Panc1 (cell line): ENCODE data around the gene STAT5A. TPM values are rescaled to one million over a fixed set of nuclear protein-coding genes. Genes with fewer than 3 reads are reported as not detected.
A peak's percentile ranks its signal among the peaks of the same experiment; 100 is the strongest.

Experiments
- ATAC-seq: fragments of 200-7000 bp; cut with Tn5 transposase; 2 replicates; pipeline ENCODE4 v1.9.1; 2020; ENCODE audit warnings: mild to moderate bottlenecking, moderate library complexity
- BruUV-seq: library from RNA; stranded (reverse); fragments of 400-500 nt; replicated peaks from 2 replicates; lab custom pipeline; 2021; lab: Mats Ljungman, UMichigan
- CTCF ChIA-PET: fragments of 300-600 bp; sonication (Branson Sonifier 250); formaldehyde crosslinking; loops from one replicate; lab custom pipeline; 2022; ENCODE audit warnings: antibody characterized with exemption; lab: Charles Lee
- POLR2A ChIA-PET: fragments of 300-600 bp; sonication (Branson Sonifier 250); formaldehyde crosslinking; loops from one replicate; lab custom pipeline; 2022; ENCODE audit warnings: antibody characterized with exemption; lab: Charles Lee
- DNase-seq: peaks from one replicate; pipeline ENCODE4 v3.0.0-alpha.2; 2010; ENCODE audit warnings: low read depth, low spot score
- H3K27ac ChIP-seq: 2 replicates; pipeline ENCODE4 v1.5.1; 2011; ENCODE audit warnings: mild to moderate bottlenecking, low read length, inconsistent platforms
- H3K27me3 ChIP-seq: fragments of 200-500 bp; sonication (Bioruptor generic); 2 replicates; pipeline ENCODE4 v1.6.0; 2014; ENCODE audit warnings: low read length, inconsistent platforms; ENCODE audit not compliant: control insufficient read depth, insufficient read depth
- H3K36me3 ChIP-seq: fragments of 200-500 bp; sonication (Bioruptor generic); 2 replicates; pipeline ENCODE4 v1.5.1; 2014; ENCODE audit warnings: inconsistent platforms, mild to moderate bottlenecking, low read length, moderate library complexity; ENCODE audit not compliant: control insufficient read depth, insufficient read depth
- H3K4me1 ChIP-seq: 2 replicates; pipeline ENCODE4 v1.5.1; 2011; ENCODE audit warnings: inconsistent platforms, mild to moderate bottlenecking, low read length, moderate library complexity; ENCODE audit not compliant: control insufficient read depth, insufficient read depth
- H3K4me3 ChIP-seq, 2 experiments: 2 replicates each; pipeline ENCODE4 v1.5.1; 2011 to 2012; ENCODE audit warnings: low read depth in 2 of 2, low read length in 2 of 2, mild to moderate bottlenecking in 2 of 2, inconsistent platforms in 1 of 2, moderate library complexity in 1 of 2
- H3K9me3 ChIP-seq: fragments of 200-500 bp; sonication (Bioruptor generic); 2 replicates; pipeline ENCODE4 v1.5.1; 2014; ENCODE audit warnings: low read depth, mild to moderate bottlenecking, inconsistent platforms, low read length, moderate library complexity; ENCODE audit not compliant: control insufficient read depth, insufficient read depth
- POLR2AphosphoS5 ChIP-seq: IDR thresholded peaks from 2 replicates; pipeline ENCODE4 v1.6.1; 2012; ENCODE audit warnings: mild to moderate bottlenecking, low read depth, low read length, moderate library complexity
- SIN3A ChIP-seq: IDR thresholded peaks from 2 replicates; pipeline ENCODE4 v1.6.1; 2012; ENCODE audit warnings: low read depth, mild to moderate bottlenecking, low read length, moderate library complexity, borderline replicate concordance; ENCODE audit not compliant: insufficient read depth
- TCF7L2 ChIP-seq: IDR thresholded peaks from 2 replicates; pipeline ENCODE4 v1.6.1; 2011; ENCODE audit warnings: mild to moderate bottlenecking, low read depth, low read length, inconsistent platforms
- in situ Hi-C: cut with HindIII; loops from 2 replicates; pipeline ENCODE4 v1.10.0; 2016; ENCODE audit warnings: low sequenced_read_pairs, low pct_unique_long_range_greater_than_20kb
- intact Hi-C: fragments of 100-400 bp; cut with micrococcal nuclease; formaldehyde crosslinking; loops from one replicate; pipeline ENCODE4 v1.10.0; 2022; ENCODE audit not compliant: unreplicated experiment
- total RNA-seq: library from RNA; stranded (reverse); gene quantifications from one replicate; pipeline ENCODE4 v1.2.1, GENCODE V29; 2021; ENCODE audit not compliant: unreplicated experiment
- TF ChIP-seq, protein P1 (sequence below), 2 experiments: IDR thresholded peaks; 2 replicates each; pipeline ENCODE4 v1.6.1; 2011 to 2012; ENCODE audit warnings: low read depth in 2 of 2, control low read depth in 1 of 2, low read length in 1 of 2, mild to moderate bottlenecking in 1 of 2, moderate library complexity in 1 of 2; ENCODE audit not compliant: insufficient read depth in 1 of 2
- TF ChIP-seq, protein P2 (sequence below): fragments of 450-650 bp; IDR thresholded peaks from 2 replicates; pipeline ENCODE4 v1.5.1; 2017; ENCODE audit warnings: mild to moderate bottlenecking

STAT5A gene
- total RNA-seq, 1 experiment from 2014 or later, result 26.7 TPM

DNA sequence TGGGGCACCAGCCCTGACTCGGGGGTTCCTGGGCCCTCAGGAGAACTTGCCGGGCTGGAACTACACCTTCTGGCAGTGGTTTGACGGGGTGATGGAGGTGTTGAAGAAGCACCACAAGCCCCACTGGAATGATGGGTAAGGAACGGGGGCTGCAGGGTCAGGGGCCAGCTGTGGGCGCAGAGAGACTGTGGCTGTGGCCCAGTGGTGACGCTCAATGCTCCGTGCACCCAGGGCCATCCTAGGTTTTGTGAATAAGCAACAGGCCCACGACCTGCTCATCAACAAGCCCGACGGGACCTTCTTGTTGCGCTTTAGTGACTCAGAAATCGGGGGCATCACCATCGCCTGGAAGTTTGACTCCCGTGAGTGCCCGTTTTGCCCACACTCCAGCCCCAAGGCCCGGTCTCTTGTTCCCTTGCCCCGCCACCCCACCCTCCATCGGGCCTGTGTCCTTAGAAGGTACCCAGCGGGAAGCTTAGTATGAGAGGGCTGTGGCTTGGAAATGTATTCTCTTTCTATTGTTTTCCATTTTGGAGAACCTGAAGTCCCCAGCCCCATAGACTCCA is 19.1 kb downstream of the STAT5A start:
- POLR2A ChIA-PET, result no interaction called here
- CTCF ChIA-PET, result no interaction called here
- intact Hi-C loops (no loop called here), in situ Hi-C loops (no loop called here)
- Histone ChIP-seq H3K4me1 (peaks cover 14% of the 10 kb centered on the region), H3K27ac (peak overlapping the region; percentile 29; the same call in 1 of the 2 replicates), H3K27me3 (no peaks in the 10 kb centered on the region), H3K9me3 (no peaks in the 10 kb centered on the region), H3K36me3 (no peaks in the 10 kb centered on the region), H3K4me3 (no peak overlapping the region)
- DNase-seq (no peak), ATAC-seq (no peak)
- BruUV-seq, result no TSS peak
- no peak for TF ChIP-seq SIN3A
- TF ChIP-seq, protein P1, sequence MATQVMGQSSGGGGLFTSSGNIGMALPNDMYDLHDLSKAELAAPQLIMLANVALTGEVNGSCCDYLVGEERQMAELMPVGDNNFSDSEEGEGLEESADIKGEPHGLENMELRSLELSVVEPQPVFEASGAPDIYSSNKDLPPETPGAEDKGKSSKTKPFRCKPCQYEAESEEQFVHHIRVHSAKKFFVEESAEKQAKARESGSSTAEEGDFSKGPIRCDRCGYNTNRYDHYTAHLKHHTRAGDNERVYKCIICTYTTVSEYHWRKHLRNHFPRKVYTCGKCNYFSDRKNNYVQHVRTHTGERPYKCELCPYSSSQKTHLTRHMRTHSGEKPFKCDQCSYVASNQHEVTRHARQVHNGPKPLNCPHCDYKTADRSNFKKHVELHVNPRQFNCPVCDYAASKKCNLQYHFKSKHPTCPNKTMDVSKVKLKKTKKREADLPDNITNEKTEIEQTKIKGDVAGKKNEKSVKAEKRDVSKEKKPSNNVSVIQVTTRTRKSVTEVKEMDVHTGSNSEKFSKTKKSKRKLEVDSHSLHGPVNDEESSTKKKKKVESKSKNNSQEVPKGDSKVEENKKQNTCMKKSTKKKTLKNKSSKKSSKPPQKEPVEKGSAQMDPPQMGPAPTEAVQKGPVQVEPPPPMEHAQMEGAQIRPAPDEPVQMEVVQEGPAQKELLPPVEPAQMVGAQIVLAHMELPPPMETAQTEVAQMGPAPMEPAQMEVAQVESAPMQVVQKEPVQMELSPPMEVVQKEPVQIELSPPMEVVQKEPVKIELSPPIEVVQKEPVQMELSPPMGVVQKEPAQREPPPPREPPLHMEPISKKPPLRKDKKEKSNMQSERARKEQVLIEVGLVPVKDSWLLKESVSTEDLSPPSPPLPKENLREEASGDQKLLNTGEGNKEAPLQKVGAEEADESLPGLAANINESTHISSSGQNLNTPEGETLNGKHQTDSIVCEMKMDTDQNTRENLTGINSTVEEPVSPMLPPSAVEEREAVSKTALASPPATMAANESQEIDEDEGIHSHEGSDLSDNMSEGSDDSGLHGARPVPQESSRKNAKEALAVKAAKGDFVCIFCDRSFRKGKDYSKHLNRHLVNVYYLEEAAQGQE (IDR thresholded peaks at IDR 0.05; ENCODE audit: insufficient read depth in 1 of 2, low read depth in 2 of 2, low read length in 1 of 2), result no peak
- no peak for TF ChIP-seq TCF7L2
- TF ChIP-seq, protein P2, sequence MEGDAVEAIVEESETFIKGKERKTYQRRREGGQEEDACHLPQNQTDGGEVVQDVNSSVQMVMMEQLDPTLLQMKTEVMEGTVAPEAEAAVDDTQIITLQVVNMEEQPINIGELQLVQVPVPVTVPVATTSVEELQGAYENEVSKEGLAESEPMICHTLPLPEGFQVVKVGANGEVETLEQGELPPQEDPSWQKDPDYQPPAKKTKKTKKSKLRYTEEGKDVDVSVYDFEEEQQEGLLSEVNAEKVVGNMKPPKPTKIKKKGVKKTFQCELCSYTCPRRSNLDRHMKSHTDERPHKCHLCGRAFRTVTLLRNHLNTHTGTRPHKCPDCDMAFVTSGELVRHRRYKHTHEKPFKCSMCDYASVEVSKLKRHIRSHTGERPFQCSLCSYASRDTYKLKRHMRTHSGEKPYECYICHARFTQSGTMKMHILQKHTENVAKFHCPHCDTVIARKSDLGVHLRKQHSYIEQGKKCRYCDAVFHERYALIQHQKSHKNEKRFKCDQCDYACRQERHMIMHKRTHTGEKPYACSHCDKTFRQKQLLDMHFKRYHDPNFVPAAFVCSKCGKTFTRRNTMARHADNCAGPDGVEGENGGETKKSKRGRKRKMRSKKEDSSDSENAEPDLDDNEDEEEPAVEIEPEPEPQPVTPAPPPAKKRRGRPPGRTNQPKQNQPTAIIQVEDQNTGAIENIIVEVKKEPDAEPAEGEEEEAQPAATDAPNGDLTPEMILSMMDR, result no peak
- TF ChIP-seq POLR2AphosphoS5, result no peak

DNA sequence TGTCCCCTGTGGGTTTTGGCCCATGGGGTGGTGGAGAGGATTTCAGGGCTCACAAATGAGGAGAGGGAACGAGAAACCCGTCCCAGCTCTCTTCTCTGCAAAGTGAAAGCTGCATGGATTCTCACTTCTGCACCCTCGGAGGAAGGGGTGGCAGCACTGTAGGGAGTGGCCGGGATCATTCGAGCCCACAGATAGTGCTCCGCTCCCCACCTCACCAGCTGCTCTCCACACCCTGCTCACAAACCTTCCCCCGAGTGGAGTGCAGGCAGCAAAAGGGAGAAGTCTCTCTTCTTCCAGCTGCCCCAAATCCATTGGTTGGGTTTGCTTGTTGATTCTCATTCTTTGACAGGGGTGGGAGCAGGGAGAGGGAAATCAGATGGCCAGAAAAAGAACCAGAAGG is 20.1 kb downstream of the STAT5A start:
- ChIA-PET POLR2A (no interaction called here), CTCF (interaction anchor here (1.4 kb wide), 1 partner anchor 86 kb away, joined by 4 read pairs; no protein-coding TSS in a partner anchor)
- no peaks in the 10 kb centered on the region for H3K36me3 ChIP-seq
- no peaks in the 10 kb centered on the region for H3K27me3 ChIP-seq
- in situ Hi-C loops (no loop called here), intact Hi-C loops (no loop called here)
- no peaks in the 10 kb centered on the region for H3K9me3 ChIP-seq
- ATAC-seq (no peak), DNase-seq (no peak)
- BruUV-seq, result no TSS peak
- TF ChIP-seq, protein P1 (IDR thresholded peaks at IDR 0.05; ENCODE audit: insufficient read depth in 1 of 2, low read depth in 2 of 2, low read length in 1 of 2), result no peak
- no peak for TF ChIP-seq TCF7L2
- peaks cover 23% of the 10 kb centered on the region for H3K4me1 ChIP-seq
- peak overlapping the region; percentile 34 for H3K27ac ChIP-seq
- H3K4me3 ChIP-seq, result no peak overlapping the region
